HepG2 (cell line): Measurements from ENCODE around the gene ENC1. TPM values are rescaled to one million over a fixed set of nuclear protein-coding genes. Genes with fewer than 3 reads are reported as not detected.

ENCODE experiments used
- ATAC-seq: fragments of 200-7000 bp; cut with Tn5 transposase; 3 replicates; pipeline ENCODE4 v1.9.1; 2020; ENCODE audit warnings: mild to moderate bottlenecking, moderate library complexity
- BruUV-seq: library from RNA; stranded (reverse); fragments of 400-500 nt; replicated peaks from 2 replicates; lab custom pipeline; 2021; lab: Mats Ljungman, UMichigan
- CTCF ChIA-PET: fragments of 300-600 bp; formaldehyde crosslinking; extraction: SDS; loops from one replicate; lab custom pipeline; 2021; ENCODE audit warnings: low total read pairs, inconsistent platforms, low intra/inter-chr PET ratio; lab: Yijun Ruan, JAX
- POLR2A ChIA-PET: fragments of 350-600 bp; sonication (Branson Sonifier 250); formaldehyde crosslinking; loops from one replicate; lab custom pipeline; 2020; ENCODE audit warnings: antibody characterized with exemption, inconsistent platforms; lab: Yijun Ruan, JAX
- DNase-seq: peaks from one replicate; pipeline ENCODE4 v3.0.0-alpha.2; 2015; ENCODE audit warnings: low spot score
- FAIRE-seq: peaks from 3 replicates; lab custom pipeline; 2011; peaks lifted over from hg19 to GRCh38; lab: Jason Lieb, UNC
- H2AFZ ChIP-seq: one replicate; pipeline ENCODE4 v1.6.1; 2011; ENCODE audit warnings: low read length, inconsistent platforms
- H3K27ac ChIP-seq: fragments of 300-600 bp; 3 replicates; pipeline ENCODE4 v1.8.0; 2011; ENCODE audit warnings: mixed run types, mild to moderate bottlenecking, mixed read lengths, low read length, inconsistent platforms; ENCODE audit not compliant: insufficient read depth; ENCODE audit errors: extremely low read length
- H3K27me3 ChIP-seq, 2 experiments: fragments of 200-600 bp in 1 of 2; 2 replicates in 1 of 2; 3 replicates in 1 of 2; pipeline versions ENCODE4 v1.6.0 to v1.8.0; 2011; ENCODE audit warnings: low read length in 2 of 2, mild to moderate bottlenecking in 2 of 2, moderate library complexity in 2 of 2, inconsistent platforms in 1 of 2; ENCODE audit not compliant: insufficient read depth in 2 of 2, control insufficient read depth in 1 of 2
- H3K36me3 ChIP-seq, 2 experiments: fragments of 200-600 bp in 1 of 2; replicated peaks in 1 of 2; 2 replicates in 1 of 2; 3 replicates in 1 of 2; pipeline versions ENCODE4 v1.5.1 to v1.8.0; 2011; ENCODE audit warnings: low read length in 2 of 2, inconsistent platforms in 1 of 2; ENCODE audit not compliant: insufficient read depth in 2 of 2, control insufficient read depth in 1 of 2
- H3K4me1 ChIP-seq: 2 replicates; pipeline ENCODE4 v1.5.1; 2012; ENCODE audit warnings: low read length, inconsistent platforms; ENCODE audit not compliant: insufficient read depth
- H3K4me2 ChIP-seq: 2 replicates; pipeline ENCODE4 v1.6.0; 2011; ENCODE audit warnings: low read depth, low read length, inconsistent platforms
- H3K4me3 ChIP-seq, 3 experiments: fragments of 200-600 bp in 1 of 3; sonication (generic), shearing (Covaris generic) in 1 of 3; replicated peaks in 1 of 3; 2 replicates each; pipeline ENCODE4 v1.5.1; 2011 to 2016; ENCODE audit warnings: low read length in 3 of 3, inconsistent platforms in 2 of 3, low read depth in 2 of 3, mild to moderate bottlenecking in 2 of 3, control low read depth in 1 of 3, mixed read lengths in 1 of 3; ENCODE audit not compliant: insufficient read depth in 1 of 3
- H3K79me2 ChIP-seq: one replicate; pipeline ENCODE4 v1.6.1; 2011; ENCODE audit warnings: low read length, inconsistent platforms; ENCODE audit not compliant: insufficient read depth
- H3K9ac ChIP-seq: 2 replicates; pipeline ENCODE4 v1.6.0; 2011; ENCODE audit warnings: mild to moderate bottlenecking, low read depth, low read length, inconsistent platforms; ENCODE audit not compliant: insufficient read depth
- H3K9me3 ChIP-seq: 2 replicates; pipeline ENCODE4 v1.5.1; 2012; ENCODE audit warnings: mild to moderate bottlenecking, low read length
- H4K20me1 ChIP-seq: 2 replicates; pipeline ENCODE4 v1.6.0; 2011; ENCODE audit warnings: inconsistent platforms, mild to moderate bottlenecking, low read length, moderate library complexity; ENCODE audit not compliant: insufficient read depth
- HOXA9 ChIP-seq: sonication (generic); formaldehyde crosslinking; IDR thresholded peaks from 2 replicates; pipeline ENCODE4 v1.8.1; 2022; ENCODE audit warnings: missing genetic modification reagents, mild to moderate bottlenecking, moderate library complexity, borderline replicate concordance
- MTF2 ChIP-seq: sonication (generic); formaldehyde crosslinking; IDR thresholded peaks from 2 replicates; pipeline ENCODE4 v1.5.0; 2020; ENCODE audit warnings: missing genetic modification reagents, borderline replicate concordance
- NFATC3 ChIP-seq: sonication (generic); formaldehyde crosslinking; IDR thresholded peaks from 2 replicates; pipeline ENCODE4 v1.5.1; 2020; ENCODE audit warnings: mild to moderate bottlenecking, missing genetic modification reagents
- PPARG ChIP-seq: conservative IDR thresholded peaks from 2 replicates; pipeline ENCODE4 v1.6.1; 2016; ENCODE audit warnings: missing biosample characterization, missing genetic modification reagents
- PREB ChIP-seq: sonication (generic); formaldehyde crosslinking; IDR thresholded peaks from 2 replicates; pipeline ENCODE4 v1.4.0; 2020; ENCODE audit warnings: missing genetic modification reagents
- RBFOX2 ChIP-seq: fragments of 200-400 bp; formaldehyde crosslinking; IDR thresholded peaks from 2 replicates; pipeline ENCODE4 v1.6.1; 2017; ENCODE audit warnings: low read depth, mild to moderate bottlenecking, low read length
- RXRB ChIP-seq: IDR thresholded peaks from 2 replicates; pipeline ENCODE4 v1.6.1; 2016; ENCODE audit warnings: borderline replicate concordance, missing genetic modification reagents, missing compliant biosample characterization
- SALL1 ChIP-seq: sonication (generic); formaldehyde crosslinking; IDR thresholded peaks from 2 replicates; pipeline ENCODE4 v1.8.0; 2022; ENCODE audit warnings: mild to moderate bottlenecking, missing genetic modification reagents
- SMARCC2 ChIP-seq: fragments of 450-650 bp; IDR thresholded peaks from 2 replicates; pipeline ENCODE4 v1.6.1; 2017; ENCODE audit warnings: antibody characterized with exemption, mild to moderate bottlenecking
- SOX5 ChIP-seq: IDR thresholded peaks from 2 replicates; pipeline ENCODE4 v1.6.1; 2016; ENCODE audit warnings: borderline replicate concordance
- SRSF1 ChIP-seq: fragments of 200-400 bp; formaldehyde crosslinking; optimal IDR thresholded peaks from 2 replicates; pipeline ENCODE3; 2017; ENCODE audit warnings: mild to moderate bottlenecking, low read depth, low read length, moderate library complexity
- TOPORS ChIP-seq: sonication (generic); formaldehyde crosslinking; IDR thresholded peaks from 2 replicates; pipeline ENCODE4 v1.8.0; 2023; ENCODE audit warnings: mild to moderate bottlenecking, missing genetic modification reagents
- ZBTB20 ChIP-seq: sonication (generic); formaldehyde crosslinking; IDR thresholded peaks from 2 replicates; pipeline ENCODE4 v1.8.1; 2023; ENCODE audit warnings: missing genetic modification reagents, low read depth, mild to moderate bottlenecking, borderline replicate concordance
- ZNF12 ChIP-seq: sonication (generic); formaldehyde crosslinking; IDR thresholded peaks from 2 replicates; pipeline ENCODE4 v1.5.0; 2020; ENCODE audit warnings: missing genetic modification reagents
- ZNF234 ChIP-seq: sonication (generic); formaldehyde crosslinking; conservative IDR thresholded peaks from 2 replicates; pipeline ENCODE4 v1.5.1; 2020; ENCODE audit warnings: mild to moderate bottlenecking, missing genetic modification reagents
- ZNF33B ChIP-seq: sonication (generic); formaldehyde crosslinking; IDR thresholded peaks from 2 replicates; pipeline ENCODE4 v1.5.1; 2020; ENCODE audit warnings: mild to moderate bottlenecking, missing genetic modification reagents
- ZNF354B ChIP-seq: sonication (generic); formaldehyde crosslinking; IDR thresholded peaks from 2 replicates; pipeline ENCODE4 v1.8.0; 2022; ENCODE audit warnings: mild to moderate bottlenecking, missing genetic modification reagents
- ZNF430 ChIP-seq: sonication (generic); formaldehyde crosslinking; IDR thresholded peaks from 2 replicates; pipeline ENCODE4 v1.9.0; 2021; ENCODE audit warnings: mild to moderate bottlenecking, missing genetic modification reagents
- ZNF570 ChIP-seq: sonication (generic); formaldehyde crosslinking; IDR thresholded peaks from 2 replicates; pipeline ENCODE4 v1.4.0; 2020; ENCODE audit warnings: mild to moderate bottlenecking, missing genetic modification reagents, borderline replicate concordance
- WGBS: methylation state at CpG from one replicate; pipeline ENCODE4 v1.1.6; 2017; ENCODE audit warnings: low lambda C conversion rate; 5-methylcytosine and 5-hydroxymethylcytosine counted together
- in situ Hi-C: cut with HindIII; loops from 2 replicates; pipeline ENCODE4 v1.10.0; 2017; ENCODE audit warnings: low pct_unique_long_range_greater_than_20kb; ENCODE audit not compliant: extremely low pct_ligation_motif_present
- intact Hi-C: fragments of 100-400 bp; cut with micrococcal nuclease; formaldehyde crosslinking; loops from one replicate; pipeline ENCODE4 v1.10.0; 2022; ENCODE audit not compliant: unreplicated experiment
- polyA plus RNA-seq, 8 experiments: library from polyadenylated mRNA; depleted of rRNA in 3 of 8; stranded (reverse) in 7 of 8; unstranded in 1 of 8; fragments of >200 nt; fragmentation: Illumina TruSeq in 4 of 8; extraction: Trizol in 4 of 8; gene quantifications; 2 replicates each; pipeline versions ENCODE4 v1.2.1 to v1.2.3, GENCODE V29; 2011 to 2016; ENCODE audit warnings: low read depth in 4 of 8, missing spikeins in 1 of 8, mixed read lengths in 1 of 8; ENCODE audit not compliant: insufficient read depth in 1 of 8
- total RNA-seq, 5 experiments: library from RNA; depleted of rRNA; stranded (reverse); fragments of >200 nt; fragmentation: Illumina TruSeq; extraction: Trizol; gene quantifications; 2 replicates each; pipeline ENCODE4 v1.2.3, GENCODE V29; 2016; ENCODE audit warnings: low read depth in 1 of 5
- TF ChIP-seq, protein P1 (sequence below): sonication (generic); formaldehyde crosslinking; IDR thresholded peaks from 2 replicates; pipeline ENCODE4 v1.4.0; 2020; ENCODE audit warnings: mild to moderate bottlenecking, missing genetic modification reagents
- TF ChIP-seq, protein P2 (sequence below): sonication (generic); formaldehyde crosslinking; IDR thresholded peaks from 2 replicates; pipeline ENCODE4 v1.4.0; 2020; ENCODE audit warnings: missing genetic modification reagents

ENC1 gene
- total and polyA plus RNA-seq, 2 of the 13 experiments (the other 11 are each of a cell fraction or from before 2014, with no cell fraction given) = 63.8 to 64.4 TPM

- TF ChIP-seq SRSF1 = peak; percentile 91
- TF ChIP-seq, protein P1, sequence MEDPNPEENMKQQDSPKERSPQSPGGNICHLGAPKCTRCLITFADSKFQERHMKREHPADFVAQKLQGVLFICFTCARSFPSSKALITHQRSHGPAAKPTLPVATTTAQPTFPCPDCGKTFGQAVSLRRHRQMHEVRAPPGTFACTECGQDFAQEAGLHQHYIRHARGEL (CRISPR knock-in tag) = 0 out of 2 replicates have a peak, but pooled peaks have one; percentile 38
- TF ChIP-seq MTF2 (CRISPR knock-in tag) = peak; percentile 71; the same call in 1 of the 2 replicates
- peak; percentile 94 for TF ChIP-seq SALL1 (CRISPR knock-in tag)
- TF ChIP-seq SMARCC2 = no peak
- TF ChIP-seq, protein P2, sequence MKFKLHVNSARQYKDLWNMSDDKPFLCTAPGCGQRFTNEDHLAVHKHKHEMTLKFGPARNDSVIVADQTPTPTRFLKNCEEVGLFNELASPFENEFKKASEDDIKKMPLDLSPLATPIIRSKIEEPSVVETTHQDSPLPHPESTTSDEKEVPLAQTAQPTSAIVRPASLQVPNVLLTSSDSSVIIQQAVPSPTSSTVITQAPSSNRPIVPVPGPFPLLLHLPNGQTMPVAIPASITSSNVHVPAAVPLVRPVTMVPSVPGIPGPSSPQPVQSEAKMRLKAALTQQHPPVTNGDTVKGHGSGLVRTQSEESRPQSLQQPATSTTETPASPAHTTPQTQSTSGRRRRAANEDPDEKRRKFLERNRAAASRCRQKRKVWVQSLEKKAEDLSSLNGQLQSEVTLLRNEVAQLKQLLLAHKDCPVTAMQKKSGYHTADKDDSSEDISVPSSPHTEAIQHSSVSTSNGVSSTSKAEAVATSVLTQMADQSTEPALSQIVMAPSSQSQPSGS (CRISPR knock-in tag) = peak; percentile 77
- 0 out of 2 replicates have a peak, but pooled peaks have one; percentile 85 for TF ChIP-seq ZNF234 (CRISPR knock-in tag)
Measured at GRCh38 chr5:74640450-74640953, at the start of gene ENC1 (continued).

DNA sequence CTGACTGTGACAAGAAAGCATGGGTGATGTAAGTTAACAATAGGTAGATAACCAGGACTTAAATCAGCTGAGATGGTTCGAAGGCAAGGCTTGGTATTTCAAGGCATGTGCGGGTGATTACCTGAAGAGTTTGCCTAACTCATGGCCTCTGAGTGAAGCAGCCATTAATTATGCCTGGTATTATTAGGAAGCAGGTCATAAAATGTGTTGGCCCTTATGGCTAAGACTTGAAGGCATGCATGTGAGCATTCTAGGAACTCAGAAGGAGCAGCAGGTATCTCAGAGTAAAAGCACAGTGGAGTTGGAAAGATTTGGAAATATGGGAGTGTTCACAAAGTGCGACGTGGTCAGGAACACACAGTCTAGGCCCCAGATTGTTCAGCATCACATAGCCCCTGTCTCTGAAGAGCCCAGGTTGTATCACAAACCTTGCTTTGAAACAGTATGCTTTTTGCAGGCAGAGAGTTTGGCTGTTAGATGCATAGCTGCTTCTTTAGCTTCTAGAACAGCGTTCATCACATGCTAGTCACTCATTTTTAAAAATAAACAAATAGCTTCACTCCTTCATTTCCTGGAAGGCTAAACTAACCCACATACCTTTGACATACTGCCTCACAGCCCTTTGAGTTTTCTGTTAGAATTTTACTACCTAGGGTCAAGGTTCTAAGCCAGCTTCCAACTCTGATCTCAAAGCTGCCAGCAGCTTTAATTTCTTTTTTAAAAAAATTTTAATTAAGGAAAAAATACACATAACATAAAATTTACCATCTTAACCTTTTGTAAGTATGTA lies 46.6 kb upstream of the ENC1 start:
- Histone ChIP-seq H3K9ac (no peak overlapping the region), H3K27ac (no peak overlapping the region)
- TF ChIP-seq PREB = no peak
- no peak for TF ChIP-seq NFATC3
- no peak for TF ChIP-seq ZNF12 (CRISPR knock-in tag)
- no peak for TF ChIP-seq ZBTB20 (CRISPR knock-in tag)
- TF ChIP-seq RBFOX2 = no peak
- TF ChIP-seq TOPORS (CRISPR knock-in tag) = no peak
- TF ChIP-seq SOX5 (CRISPR knock-in tag) = no peak
- no peak for TF ChIP-seq ZNF570
- TF ChIP-seq ZNF33B = no peak
- TF ChIP-seq RXRB (CRISPR knock-in tag) = peak; percentile 21; the same call in 1 of the 2 replicates
- peak; percentile 89 for TF ChIP-seq PPARG (CRISPR knock-in tag)
- TF ChIP-seq HOXA9 (CRISPR knock-in tag) = no peak
- TF ChIP-seq ZNF354B (CRISPR knock-in tag) = no peak
- TF ChIP-seq ZNF430 (CRISPR knock-in tag) = no peak

More for the DNA sequence above, 46.6 kb upstream of the ENC1 start:
- ATAC-seq (no peak), DNase-seq (no peak), FAIRE-seq (peak; percentile 36)
- peaks cover 3% of the 10 kb centered on the region for H3K79me2 ChIP-seq
- H3K27me3 ChIP-seq = no peaks in the 10 kb centered on the region
- POLR2A ChIA-PET = no interaction called here
- H3K4me2 ChIP-seq = peak overlapping the region; percentile 89
- no peak overlapping the region for H2AFZ ChIP-seq
- intact Hi-C loops = no loop called here
- CTCF ChIA-PET = no interaction called here
- peaks cover 27% of the 10 kb centered on the region for H3K4me1 ChIP-seq
- peak overlapping the region in 1 of 3 experiments; percentile 6; a peak in 1 of 6 replicates for H3K4me3 ChIP-seq
- peaks cover 2 to 6% of the 10 kb centered on the region in 2 experiments; a peak in 1 of 5 replicates for H3K36me3 ChIP-seq
- BruUV-seq = no TSS peak
- no peaks in the 10 kb centered on the region for H4K20me1 ChIP-seq
- H3K9me3 ChIP-seq = no peaks in the 10 kb centered on the region
- in situ Hi-C loops = loop anchor here (25.0 kb wide), 1 partner anchor 825 kb away; the partner anchor contains the start of genes CERT1 and POLK
- 86% methylated on average over 5 of the region's 5 CpGs for WGBS
